Kidney capillary endothelial cell (primary cell): Measurements from ENCODE around the gene PEBP1.

Experiments used
- DNase-seq: peaks from one replicate; pipeline ENCODE4 v3.0.0-alpha.2; 2018; ENCODE audit warnings: low spot score

Gene PEBP1

GRCh38 chr12:118193958-118194357 lies 58.0 kb downstream of the PEBP1 start:
- no peak for DNase-seq
